SU-DHL-6 (cell line): ENCODE results near the gene KCNK6.

Experiments
- H2AFZ ChIP-seq: fragments of 200-600 bp; sonication (generic); 2 replicates; pipeline ENCODE4 v1.6.1; 2014; ENCODE audit warnings: low read depth, mild to moderate bottlenecking, moderate library complexity, mixed read lengths, antibody characterized with exemption, low read length; ENCODE audit not compliant: severe bottlenecking
- H3F3A ChIP-seq: fragments of 200-600 bp; shearing (Covaris generic); 2 replicates; pipeline ENCODE4 v1.6.0; 2016; ENCODE audit warnings: antibody characterized with exemption, mild to moderate bottlenecking; ENCODE audit not compliant: insufficient read depth
- H3K27ac ChIP-seq: fragments of 200-600 bp; sonication (generic); 2 replicates; pipeline ENCODE4 v1.5.1; 2016; ENCODE audit warnings: low read depth, mild to moderate bottlenecking, low read length, moderate library complexity, mixed read lengths
- H3K27me3 ChIP-seq: fragments of 200-600 bp; sonication (generic), shearing (Covaris generic); 2 replicates; pipeline ENCODE4 v1.6.0; 2014; ENCODE audit warnings: mild to moderate bottlenecking, low read length
- H3K36me3 ChIP-seq: fragments of 200-600 bp; sonication (generic); 2 replicates; pipeline ENCODE4 v1.6.1; 2014; ENCODE audit warnings: mild to moderate bottlenecking, low read length, mixed read lengths
- H3K4me2 ChIP-seq: fragments of 300-600, 200-600 bp; shearing (Covaris generic), sonication (generic); 2 replicates; pipeline ENCODE4 v1.6.0; 2014; ENCODE audit warnings: low read length, low read depth, mild to moderate bottlenecking; ENCODE audit not compliant: poor library complexity, severe bottlenecking
- H3K4me3 ChIP-seq: fragments of 200-600 bp; sonication (generic); 2 replicates; pipeline ENCODE4 v1.5.1; 2014; ENCODE audit warnings: antibody characterized with exemption, low read length, mild to moderate bottlenecking, mixed read lengths; ENCODE audit not compliant: insufficient read depth, poor library complexity, severe bottlenecking
- H3K79me2 ChIP-seq: fragments of 200-600 bp; sonication (generic); 2 replicates; pipeline ENCODE4 v1.6.1; 2014; ENCODE audit warnings: mild to moderate bottlenecking, low read length, moderate library complexity; ENCODE audit not compliant: insufficient read depth
- H3K9ac ChIP-seq: fragments of 200-600 bp; sonication (generic); 2 replicates; pipeline ENCODE4 v1.7.0; 2014; ENCODE audit warnings: mild to moderate bottlenecking, low read length
- H3K9me2 ChIP-seq: fragments of 200-600 bp; sonication (generic); replicated peaks from 2 replicates; pipeline ENCODE4 v1.6.1; 2014; ENCODE audit warnings: low read length; ENCODE audit not compliant: insufficient read depth
- H3K9me3 ChIP-seq: fragments of 200-600 bp; sonication (generic); 2 replicates; pipeline ENCODE4 v1.6.1; 2014; ENCODE audit warnings: low read length, mixed read lengths; ENCODE audit not compliant: insufficient read depth
- H4K20me1 ChIP-seq: fragments of 200-600 bp; sonication (generic); 2 replicates; pipeline ENCODE4 v1.6.1; 2014; ENCODE audit warnings: low read depth, mild to moderate bottlenecking, antibody characterized with exemption, low read length, moderate library complexity, mixed read lengths
- CTCF ChIP-seq: fragments of 200-600 bp; sonication (generic); IDR thresholded peaks from one replicate; pipeline ENCODE4 v1.5.1; 2017; ENCODE audit warnings: antibody characterized with exemption, mild to moderate bottlenecking, low read length, moderate library complexity; ENCODE audit not compliant: insufficient read depth, poor library complexity, severe bottlenecking
- EZH2phosphoT487 ChIP-seq: fragments of 200-600 bp; sonication (generic), shearing (Covaris generic); conservative IDR thresholded peaks from 2 replicates; pipeline ENCODE4 v1.6.1; 2018; ENCODE audit warnings: mild to moderate bottlenecking, antibody characterized with exemption, low read length, moderate library complexity, mixed read lengths

Gene KCNK6

DNA sequence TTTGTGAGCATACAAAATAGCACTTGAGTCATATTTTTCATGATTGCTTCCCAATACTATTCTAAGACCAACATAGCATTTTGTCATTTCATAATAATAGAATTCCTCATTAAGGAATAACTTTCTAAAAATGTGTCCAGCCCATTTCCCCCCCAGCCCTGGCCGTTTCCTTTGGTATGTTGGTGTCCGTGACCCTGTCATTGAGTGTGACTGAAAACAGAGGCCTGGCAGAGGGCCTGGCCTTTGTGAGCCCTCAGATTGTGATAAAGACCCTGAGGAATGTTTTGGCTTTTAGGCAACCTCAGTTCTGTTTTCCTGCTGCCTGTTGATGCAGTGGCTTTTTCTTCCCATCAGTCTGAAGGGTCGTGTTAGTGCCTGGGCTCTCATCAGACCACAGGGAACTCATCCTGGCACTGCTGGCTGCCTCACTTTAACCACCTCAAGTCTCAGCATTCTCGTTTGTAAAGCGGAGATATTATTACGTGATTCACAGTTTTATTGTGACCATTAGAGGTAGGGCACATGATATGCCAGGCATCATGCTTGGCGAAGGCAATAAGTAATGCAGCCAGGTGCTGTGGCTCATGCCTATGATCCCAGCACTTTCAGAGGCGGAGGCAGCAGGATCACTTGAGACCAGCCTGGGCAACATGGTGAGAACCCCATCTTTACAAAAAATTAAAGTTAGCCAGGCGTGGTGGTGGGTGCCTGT, 41.5 kb upstream of the KCNK6 start:
- no peaks in the 10 kb centered on the region for H3F3A ChIP-seq
- no peak overlapping the region for H3K9ac ChIP-seq
- no peaks in the 10 kb centered on the region for H3K36me3 ChIP-seq
- H3K9me3 ChIP-seq = no peaks in the 10 kb centered on the region
- no peak overlapping the region for H3K4me2 ChIP-seq
- H4K20me1 ChIP-seq = no peaks in the 10 kb centered on the region
- no peak overlapping the region for H2AFZ ChIP-seq
- H3K9me2 ChIP-seq = no peaks in the 10 kb centered on the region
- H3K4me3 ChIP-seq = no peak overlapping the region
- H3K79me2 ChIP-seq = no peaks in the 10 kb centered on the region
- no peak overlapping the region for H3K27ac ChIP-seq
- H3K27me3 ChIP-seq = no peaks in the 10 kb centered on the region
- no peak for TF ChIP-seq EZH2phosphoT487

- TF ChIP-seq EZH2phosphoT487 (no peak), CTCF (no peak)
- Histone ChIP-seq H2AFZ (no peak overlapping the region), H3K4me3 (no peak overlapping the region), H3K9me3 (no peaks in the 10 kb centered on the region), H3K4me2 (no peak overlapping the region), H3K27ac (no peak overlapping the region), H3F3A (no peaks in the 10 kb centered on the region), H3K9me2 (no peaks in the 10 kb centered on the region), H3K36me3 (no peaks in the 10 kb centered on the region), H3K27me3 (no peaks in the 10 kb centered on the region), H4K20me1 (no peaks in the 10 kb centered on the region), H3K79me2 (no peaks in the 10 kb centered on the region), H3K9ac (no peak overlapping the region)
These were observed 40.9 kb upstream of the KCNK6 start for GRCh38 chr19:38278751-38279150.

- H3K9ac ChIP-seq = no peak overlapping the region
- H3K4me2 ChIP-seq = no peak overlapping the region
- H3K4me3 ChIP-seq = no peak overlapping the region
- no peaks in the 10 kb centered on the region for H3K36me3 ChIP-seq
- no peaks in the 10 kb centered on the region for H3F3A ChIP-seq
- H3K79me2 ChIP-seq = no peaks in the 10 kb centered on the region
- no peaks in the 10 kb centered on the region for H4K20me1 ChIP-seq
- H3K9me3 ChIP-seq = no peaks in the 10 kb centered on the region
- no peak overlapping the region for H2AFZ ChIP-seq
- no peaks in the 10 kb centered on the region for H3K9me2 ChIP-seq
- no peaks in the 10 kb centered on the region for H3K27me3 ChIP-seq
- H3K27ac ChIP-seq = no peak overlapping the region
- TF ChIP-seq CTCF (no peak), EZH2phosphoT487 (no peak)
These were observed 39.4 kb upstream of the KCNK6 start for GRCh38 chr19:38280030-38280921.
